Tongue (tissue), 2 donors: ENCODE data around the gene TIAM2. TPM values are rescaled to one million over a fixed set of nuclear protein-coding genes. Genes with fewer than 3 reads are reported as not detected.
"Not testable (repeated sequence)": the region's sequence is repeated elsewhere in the genome, so short reads cannot be mapped to it uniquely, and the experiment has no call there.

Experiments used
- DNase-seq: peaks from one replicate; pipeline ENCODE4 v3.0.0-alpha.2; 2015
- total RNA-seq: library from RNA; depleted of rRNA; stranded (reverse); fragments of >200 nt; gene quantifications from one replicate; pipeline ENCODE4 v1.2.3, GENCODE V29; 2014

Gene TIAM2
- total RNA-seq, 1 donor from 2014 or later, result 32.2 TPM

GRCh38 chr6:155264693-155265320 lies 269.7 kb downstream of the TIAM2 start:
- no peak for DNase-seq

- no peak for DNase-seq
Observed at GRCh38 chr6:155265843-155266535, 270.9 kb downstream of the TIAM2 start.

- DNase-seq, result no peak
Observed at GRCh38 chr6:155267411-155267810, 272.3 kb downstream of the TIAM2 start.

GRCh38 chr6:155268088-155268867 lies 273.2 kb downstream of the TIAM2 start:
- DNase-seq, result not testable (repeated sequence)

GRCh38 chr6:155269765-155270164 lies 274.6 kb downstream of the TIAM2 start:
- no peak for DNase-seq

- DNase-seq, result no peak
Observed at GRCh38 chr6:155270561-155271091, 275.5 kb downstream of the TIAM2 start.

- DNase-seq, result no peak
Observed at GRCh38 chr6:155271145-155271544, 276.0 kb downstream of the TIAM2 start.

GRCh38 chr6:155272353-155273232 lies 277.5 kb downstream of the TIAM2 start:
- DNase-seq, result peak; percentile 81

GRCh38 chr6:155273431-155273830 lies 278.3 kb downstream of the TIAM2 start:
- no peak for DNase-seq

GRCh38 chr6:155274106-155274505 lies 279.0 kb downstream of the TIAM2 start:
- no peak for DNase-seq

GRCh38 chr6:155274533-155274932 lies 279.4 kb downstream of the TIAM2 start:
- DNase-seq, result no peak

GRCh38 chr6:155275808-155276480 lies 280.8 kb downstream of the TIAM2 start:
- no peak for DNase-seq

- no peak for DNase-seq
Observed at GRCh38 chr6:155276638-155277037, 281.5 kb downstream of the TIAM2 start.

GRCh38 chr6:155278319-155279049 lies 283.4 kb downstream of the TIAM2 start:
- DNase-seq, result no peak

GRCh38 chr6:155284775-155285174 lies 289.7 kb downstream of the TIAM2 start:
- DNase-seq, result no peak

- no peak for DNase-seq
Observed at GRCh38 chr6:155287762-155288161, 292.6 kb downstream of the TIAM2 start.

- DNase-seq, result no peak
Observed at GRCh38 chr6:155290491-155290890, 295.4 kb downstream of the TIAM2 start.

GRCh38 chr6:155291291-155291690 lies 296.2 kb downstream of the TIAM2 start:
- DNase-seq, result no peak

- DNase-seq, result no peak
Observed at GRCh38 chr6:155292711-155293110, 297.6 kb downstream of the TIAM2 start.

- no peak for DNase-seq
Observed at GRCh38 chr6:155297669-155298068, 302.6 kb downstream of the TIAM2 start.

- DNase-seq, result no peak
Observed at GRCh38 chr6:155301867-155302266, 306.8 kb downstream of the TIAM2 start.
